ENCODE data around the gene SERPINI1. TPM values are rescaled to one million over a fixed set of nuclear protein-coding genes. Genes with fewer than 3 reads are reported as not detected.

Gene SERPINI1
- total and polyA plus RNA-seq, 9 of the 15 experiments (the other 6 are each of a cell fraction or from before 2014, with no cell fraction given): 1.6 to 9.9 (median 3.5) TPM

GRCh38 chr3:167728632-167729323, 6.7 kb upstream of the SERPINI1 start (continued):
- TF ChIP-seq HLTF (IDR thresholded peaks at IDR 0.05) (no peak), EHMT2 (IDR thresholded peaks at IDR 0.05) (peak; percentile 17; the same call in 1 of the 2 replicates), TAF7 (tag; IDR thresholded peaks at IDR 0.05) (no peak), CTCF (IDR thresholded peaks at IDR 0.05 in 2 of 3, conservative IDR thresholded peaks at IDR 0.05 in 1 of 3; ENCODE audit: insufficient read depth in 2 of 3, low read depth in 1 of 3, low read length in 3 of 3) (no peak), GABPA (tag; conservative IDR thresholded peaks at IDR 0.05; ENCODE audit: low read depth) (no peak), CBFA2T3 (IDR thresholded peaks at IDR 0.05) (peak; percentile 56), PRDM10 (IDR thresholded peaks at IDR 0.05; ENCODE audit: partially characterized antibody) (no peak), ZNF232 (CRISPR knock-in tag; IDR thresholded peaks at IDR 0.05) (no peak), GABPB2 (CRISPR knock-in tag; conservative IDR thresholded peaks at IDR 0.05) (no peak), ZNF23 (CRISPR knock-in tag; IDR thresholded peaks at IDR 0.05) (no peak), U2AF1 (optimal IDR thresholded peaks at IDR 0.05; ENCODE audit: low read depth, low read length) (no peak)

Data from K562 (cell line).